NCI-H1048 (cell line): ENCODE measurements around the gene IFI6.

ENCODE experiments used
- DNase-seq: peaks from one replicate; lab custom pipeline; 2025; lab: John Stamatoyannopoulos, UW

Gene IFI6

GRCh38 chr1:27672750-27673112, 739 bp upstream of the IFI6 start:
- no peak for DNase-seq

GRCh38 chr1:27669876-27670275, 2.1 kb downstream of the IFI6 start:
- DNase-seq, result no peak

GRCh38 chr1:27668808-27669723, 2.9 kb downstream of the IFI6 start:
- peak; percentile 37 for DNase-seq

GRCh38 chr1:27668121-27668807, 3.7 kb downstream of the IFI6 start:
- DNase-seq, result no peak

GRCh38 chr1:27666791-27667254, 5.2 kb downstream of the IFI6 start:
- DNase-seq, result no peak

- DNase-seq, result no peak
Measured at GRCh38 chr1:27666294-27666693, 5.7 kb downstream of the IFI6 start.

- no peak for DNase-seq
Measured at GRCh38 chr1:27665016-27665651, 6.9 kb downstream of the IFI6 start.

- no peak for DNase-seq
Measured at GRCh38 chr1:27664291-27664690, 7.7 kb downstream of the IFI6 start.

- DNase-seq, result peak; percentile 12
Measured at GRCh38 chr1:27662707-27663393, 9.1 kb downstream of the IFI6 start.

GRCh38 chr1:27662261-27662660, 9.7 kb downstream of the IFI6 start:
- DNase-seq, result no peak

GRCh38 chr1:27661412-27662075, 10.4 kb downstream of the IFI6 start:
- no peak for DNase-seq

- no peak for DNase-seq
Measured at GRCh38 chr1:27660300-27660835, 11.6 kb downstream of the IFI6 start.

- peak; percentile 20 for DNase-seq
Measured at GRCh38 chr1:27659497-27660299, 12.3 kb downstream of the IFI6 start.

- DNase-seq, result no peak
Measured at GRCh38 chr1:27658951-27659496, 13.0 kb downstream of the IFI6 start.

GRCh38 chr1:27656157-27656893, 15.7 kb downstream of the IFI6 start:
- no peak for DNase-seq

- no peak for DNase-seq
Measured at GRCh38 chr1:27655151-27655937, 16.6 kb downstream of the IFI6 start.

GRCh38 chr1:27652111-27652864, 19.7 kb downstream of the IFI6 start:
- DNase-seq, result no peak
